Effector memory CD8-positive, alpha-beta T cell (primary cell): ENCODE data around the gene CHRNE.
A peak's percentile ranks its signal among the peaks of the same experiment; 100 is the strongest.
"Not testable (repeated sequence)": the region's sequence is repeated elsewhere in the genome, so short reads cannot be mapped to it uniquely, and the experiment has no call there.

ENCODE experiments used
- ATAC-seq: fragments of 150-1000 bp; cut with Tn5 transposase; replicated peaks from 2 replicates; pipeline ENCODE4 v1.10.0; 2021; ENCODE audit warnings: mild to moderate bottlenecking, moderate library complexity
- DNase-seq, 3 experiments: peaks; one replicate each; pipeline ENCODE4 v3.0.0; 2021
- H3K27ac Mint-ChIP-seq, 2 donors: one replicate each; pipeline ENCODE4 v1.8.0; 2022; ENCODE audit warnings: mild to moderate bottlenecking in 2 of 2, mixed read lengths in 2 of 2, moderate library complexity in 2 of 2
- H3K27me3 Mint-ChIP-seq, 2 donors: one replicate each; pipeline ENCODE4 v1.8.0; 2022; ENCODE audit warnings: mixed read lengths in 2 of 2
- H3K36me3 Mint-ChIP-seq: one replicate; pipeline ENCODE4 v1.8.0; 2022; ENCODE audit warnings: mild to moderate bottlenecking, moderate library complexity, mixed read lengths; ENCODE audit not compliant: insufficient read depth
- H3K4me1 Mint-ChIP-seq, 2 donors: one replicate each; pipeline ENCODE4 v1.8.0; 2022; ENCODE audit warnings: low read depth in 2 of 2, mixed read lengths in 2 of 2
- H3K4me3 Mint-ChIP-seq, 2 donors: one replicate each; pipeline ENCODE4 v1.8.0; 2022; ENCODE audit warnings: mild to moderate bottlenecking in 2 of 2, mixed read lengths in 2 of 2, moderate library complexity in 2 of 2
- H3K9me3 Mint-ChIP-seq, 2 donors: one replicate each; pipeline ENCODE4 v1.8.0; 2022; ENCODE audit warnings: mixed read lengths in 2 of 2

CHRNE gene

DNA sequence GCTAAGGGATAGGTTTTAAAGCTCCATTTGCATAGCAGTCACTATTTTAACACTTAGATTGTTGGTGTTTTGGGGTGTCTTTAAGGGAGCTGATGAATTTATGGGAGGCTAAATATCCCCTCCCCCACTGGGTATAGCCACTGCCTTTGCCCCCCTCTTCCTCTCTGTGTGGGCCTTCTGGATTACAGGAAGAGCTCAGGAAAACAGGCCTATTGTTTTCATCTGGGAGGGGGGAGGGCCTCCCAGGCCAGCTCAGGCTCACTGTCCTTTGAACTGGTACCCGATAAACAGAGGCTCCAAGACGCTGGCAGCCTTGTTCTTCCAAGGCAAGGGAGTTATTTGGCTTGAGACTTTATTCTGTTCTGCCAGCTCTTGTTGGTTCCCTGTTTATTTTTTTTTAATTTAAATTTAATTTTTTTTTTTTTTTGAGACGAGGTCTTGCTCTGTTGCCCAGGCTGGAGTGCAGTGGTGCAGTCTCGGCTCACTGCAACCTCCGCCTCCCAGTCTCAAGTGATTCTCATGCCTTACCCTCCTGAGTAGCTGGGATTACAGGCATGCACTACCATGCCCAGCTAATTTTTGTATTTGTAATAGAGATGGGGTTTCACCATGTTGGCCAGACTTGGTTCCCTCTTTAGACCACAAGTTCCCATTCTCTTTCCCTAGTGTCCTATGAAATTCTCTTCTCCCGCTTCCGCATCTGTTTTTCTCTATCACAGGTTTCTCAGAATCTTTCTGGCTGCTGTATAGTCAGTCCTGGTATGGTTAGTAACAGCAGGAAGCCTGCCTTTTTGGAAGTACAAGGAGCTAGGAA, 44.6 kb downstream of the CHRNE start:
- H3K36me3 Mint-ChIP-seq = peaks cover 61% of the 10 kb centered on the region
- peaks cover 25 to 26% of the 10 kb centered on the region in 2 donors for H3K4me1 Mint-ChIP-seq
- no peak for ATAC-seq
- no peak for DNase-seq
- no peak overlapping the region for H3K4me3 Mint-ChIP-seq
- H3K27ac Mint-ChIP-seq = no peak overlapping the region
- no peaks in the 10 kb centered on the region for H3K27me3 Mint-ChIP-seq
- no peaks in the 10 kb centered on the region for H3K9me3 Mint-ChIP-seq

DNA sequence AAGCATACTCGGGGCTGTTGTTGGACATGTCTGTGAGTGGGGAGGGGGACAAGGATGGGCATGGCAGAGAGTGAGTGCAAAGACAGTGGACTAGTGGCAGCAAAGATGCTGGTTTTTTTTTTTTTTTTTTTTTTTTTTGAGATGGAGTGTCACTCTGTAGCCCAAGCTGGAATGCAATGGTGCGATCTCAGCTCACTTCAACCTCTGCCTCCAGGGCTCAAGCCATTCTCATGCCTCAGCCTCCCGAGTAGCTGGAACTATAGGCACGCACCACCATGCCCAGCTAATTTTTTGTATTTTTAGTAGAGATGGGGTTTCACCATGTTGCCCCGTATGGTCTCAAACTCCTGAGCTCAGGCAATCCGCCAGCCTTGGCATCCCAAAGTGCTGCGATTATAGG, 45.6 kb downstream of the CHRNE start:
- Mint-ChIP-seq H3K4me3 (peak overlapping the region in 1 of 2 donors; percentile 6), H3K36me3 (peaks cover 70% of the 10 kb centered on the region), H3K4me1 (peaks cover 23 to 25% of the 10 kb centered on the region in 2 donors)
- H3K27me3 Mint-ChIP-seq, ATAC-seq, H3K27ac Mint-ChIP-seq, H3K9me3 Mint-ChIP-seq, DNase-seq: not testable (repeated sequence)

DNA sequence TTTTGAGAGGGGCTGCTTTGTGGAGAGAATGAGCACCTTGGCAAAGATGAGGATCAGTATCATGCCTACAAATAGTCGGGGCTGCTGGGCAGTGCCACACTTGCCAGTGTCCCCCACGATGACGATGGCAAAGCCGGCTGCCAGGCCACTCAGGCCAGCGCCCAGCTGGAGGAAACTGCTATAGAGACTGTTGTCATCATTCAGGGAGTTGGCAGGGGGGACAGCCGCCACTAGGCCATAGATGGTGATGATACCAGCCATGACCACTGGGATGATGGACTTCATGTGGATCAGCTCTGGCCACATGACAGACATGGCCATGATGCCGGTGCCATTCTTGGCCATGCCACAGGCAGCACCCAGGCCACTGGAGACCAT, 46.0 kb downstream of the CHRNE start:
- Mint-ChIP-seq H3K27ac (peak overlapping the region in 1 of 2 donors; percentile 58), H3K4me1 (peaks cover 27 to 29% of the 10 kb centered on the region in 2 donors), H3K27me3 (no peaks in the 10 kb centered on the region), H3K9me3 (peaks cover 3 to 7% of the 10 kb centered on the region in 2 donors), H3K4me3 (peak overlapping the region in 1 of 2 donors; percentile 6), H3K36me3 (peaks cover 74% of the 10 kb centered on the region)
- DNase-seq = no peak
- ATAC-seq = no peak

DNA sequence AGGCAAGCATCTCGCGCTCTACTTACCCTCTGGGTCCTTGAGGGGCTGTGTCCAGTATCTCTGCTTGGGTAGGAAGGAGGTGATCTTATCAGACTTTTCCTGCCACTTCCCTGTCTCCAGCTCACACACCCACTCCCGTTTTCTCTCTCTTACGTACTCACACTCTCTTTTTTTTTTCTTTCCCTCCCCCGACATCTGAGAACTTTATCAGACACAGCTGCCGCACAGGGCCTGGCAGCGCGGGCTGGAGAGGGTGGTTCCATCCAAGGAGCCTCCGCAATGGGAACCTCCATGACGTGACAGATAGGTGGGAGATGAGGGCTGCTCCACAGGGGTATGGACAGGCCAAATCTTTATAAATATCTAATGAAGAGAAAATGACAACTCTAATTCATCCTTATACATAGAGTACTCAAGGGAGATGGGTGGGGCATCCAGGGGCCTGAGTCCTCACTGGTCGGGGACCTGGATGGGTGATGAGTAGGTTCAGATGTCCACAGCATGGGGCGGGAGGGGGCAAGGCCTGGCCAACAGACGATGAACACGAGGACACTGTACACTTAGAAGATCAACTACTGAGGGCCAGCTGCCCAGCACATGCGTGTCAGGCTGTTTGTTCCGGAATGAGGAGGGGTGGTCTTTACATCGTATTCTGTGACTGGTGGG, 46.5 kb downstream of the CHRNE start:
- Mint-ChIP-seq H3K4me1 (peaks cover 29 to 33% of the 10 kb centered on the region in 2 donors), H3K36me3 (peaks cover 76% of the 10 kb centered on the region), H3K27ac (peak overlapping the region in 1 of 2 donors; percentile 58), H3K27me3 (no peaks in the 10 kb centered on the region), H3K9me3 (peaks cover 4 to 8% of the 10 kb centered on the region in 2 donors), H3K4me3 (no peak overlapping the region)
- no peak for DNase-seq
- no peak for ATAC-seq

DNA sequence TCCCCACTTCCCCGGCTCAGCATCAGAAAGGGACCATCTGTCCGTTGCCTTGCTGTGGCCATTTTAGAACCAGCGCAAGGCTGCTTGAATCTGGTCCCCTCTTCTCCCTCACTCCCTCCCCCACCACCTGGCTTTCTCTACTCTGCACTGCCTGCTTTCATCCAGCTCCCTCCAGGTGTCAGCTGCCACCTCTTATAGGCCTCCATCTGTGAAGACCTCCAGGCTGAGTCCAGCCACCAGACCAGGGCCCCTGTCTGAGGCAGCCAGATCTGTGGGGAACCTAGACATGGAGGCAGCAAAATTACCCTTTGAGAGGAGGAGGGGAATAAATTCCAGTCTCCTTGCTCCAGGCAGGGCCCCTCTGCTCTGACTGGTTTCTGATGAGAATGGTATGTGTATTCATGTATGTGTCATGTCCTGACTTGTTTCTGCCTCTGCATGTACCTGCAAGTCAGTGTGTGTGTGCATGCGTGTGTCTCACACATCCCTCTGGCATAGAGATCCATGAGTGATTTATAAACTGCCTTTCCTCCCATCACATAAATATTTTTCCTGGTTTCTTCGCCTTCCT, 48.7 kb downstream of the CHRNE start:
- ATAC-seq = no peak
- peak overlapping the region in 1 of 2 donors; percentile 94 for H3K27ac Mint-ChIP-seq

DNA sequence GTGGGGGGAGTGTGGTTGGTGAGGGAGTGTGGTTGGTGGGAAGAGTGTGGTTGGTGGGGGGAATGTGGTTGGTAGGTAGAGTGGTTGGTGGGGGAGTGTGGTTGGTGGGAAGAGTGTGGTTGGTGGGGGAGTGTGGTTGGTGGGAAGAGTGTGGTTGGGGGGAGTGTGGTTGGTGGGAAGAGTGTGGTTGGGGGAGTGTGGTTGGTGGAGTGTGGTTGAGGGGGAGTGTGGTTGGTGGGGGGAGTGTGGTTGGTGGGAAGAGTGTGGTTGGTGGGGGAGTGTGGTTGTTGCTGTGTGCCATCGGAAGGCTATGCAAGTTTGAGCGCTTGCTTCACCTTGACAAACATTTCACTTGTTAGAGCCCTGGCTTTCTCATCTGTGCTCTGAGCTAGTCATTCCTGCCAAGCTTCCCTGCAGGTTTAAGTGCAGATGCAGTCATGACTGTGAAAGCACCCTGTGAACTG, 49.7 kb downstream of the CHRNE start:
- peaks cover 62% of the 10 kb centered on the region for H3K36me3 Mint-ChIP-seq
- peak overlapping the region; percentile 47 to 68 for H3K4me3 Mint-ChIP-seq
- peaks cover 4 to 8% of the 10 kb centered on the region in 2 donors for H3K9me3 Mint-ChIP-seq

More for the DNA sequence above, 48.7 kb downstream of the CHRNE start:
- Mint-ChIP-seq H3K27me3 (no peaks in the 10 kb centered on the region), H3K36me3 (peaks cover 62% of the 10 kb centered on the region), H3K9me3 (peaks cover 4 to 8% of the 10 kb centered on the region in 2 donors), H3K4me3 (peak overlapping the region in 1 of 2 donors; percentile 48), H3K4me1 (peaks cover 38 to 49% of the 10 kb centered on the region in 2 donors)
- no peak for DNase-seq

DNA sequence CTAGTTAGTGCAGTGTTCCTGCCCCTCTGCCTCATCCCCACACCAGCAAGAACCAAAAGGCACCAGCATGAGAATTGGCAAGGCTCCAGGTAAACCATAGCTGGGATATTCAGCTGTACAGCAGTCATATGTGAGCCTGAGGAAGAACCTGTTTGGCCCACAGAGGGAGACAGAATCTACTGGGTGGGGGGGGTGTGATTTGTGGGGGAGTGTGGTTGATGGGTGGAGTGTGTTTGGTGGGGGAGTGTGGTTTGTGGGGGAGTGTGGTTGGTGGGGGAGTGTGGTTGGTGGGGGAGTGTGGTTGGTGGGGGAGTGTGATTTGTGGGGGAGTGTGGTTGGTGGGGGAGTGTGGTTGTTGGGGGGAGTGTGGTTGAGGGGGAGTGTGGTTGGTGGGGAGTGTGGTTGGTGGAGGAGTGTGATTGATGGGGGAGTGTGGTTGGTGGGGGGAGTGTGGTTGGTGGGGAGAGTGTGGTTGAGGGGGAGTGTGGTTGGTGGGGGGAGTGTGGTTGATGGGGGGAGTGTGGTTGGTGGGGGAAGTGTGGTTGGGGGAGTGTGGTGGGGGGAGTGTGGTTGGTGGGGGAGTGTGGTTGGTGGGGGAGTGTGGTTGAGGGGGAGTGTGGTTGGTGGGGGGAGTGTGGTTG, 50.2 kb downstream of the CHRNE start:
- Mint-ChIP-seq H3K36me3 (peaks cover 57% of the 10 kb centered on the region), H3K4me3 (peak overlapping the region; percentile 26 to 61), H3K9me3 (peaks cover 4 to 8% of the 10 kb centered on the region in 2 donors), H3K27me3 (no peaks in the 10 kb centered on the region), H3K4me1 (peaks cover 38 to 55% of the 10 kb centered on the region in 2 donors), H3K27ac (peak overlapping the region; percentile 89 to 94)
- peak; percentile 30 to 43 (median 34) for DNase-seq
- peak; percentile 81 for ATAC-seq

More for the DNA sequence above, 49.7 kb downstream of the CHRNE start:
- no peaks in the 10 kb centered on the region for H3K27me3 Mint-ChIP-seq
- H3K4me1 Mint-ChIP-seq = peaks cover 38 to 52% of the 10 kb centered on the region in 2 donors
- peak overlapping the region; percentile 89 to 94 for H3K27ac Mint-ChIP-seq
- DNase-seq (peak; percentile 22 to 23 (median 22)), ATAC-seq (peak; percentile 56)

DNA sequence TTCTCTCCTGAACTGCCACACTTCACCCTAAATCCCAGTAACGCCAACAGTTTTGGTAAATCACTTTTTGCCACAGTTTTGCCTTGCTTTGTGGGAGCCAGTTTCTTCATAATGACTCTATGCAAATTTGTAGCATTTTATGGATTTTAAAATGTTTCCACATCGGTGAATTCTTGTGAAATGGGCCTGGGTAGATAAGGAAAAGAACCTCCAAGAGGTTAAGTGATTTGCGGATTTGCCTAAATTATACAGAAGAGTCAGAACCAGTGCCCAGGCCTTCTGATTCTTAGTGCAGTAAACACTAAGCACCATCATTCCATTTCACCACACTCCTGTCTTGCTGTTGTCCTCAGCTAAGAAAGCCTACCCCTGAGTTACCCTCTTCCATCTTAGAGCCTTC, 51.8 kb downstream of the CHRNE start:
- Mint-ChIP-seq H3K4me3 (no peak overlapping the region), H3K36me3 (peaks cover 44% of the 10 kb centered on the region), H3K27ac (no peak overlapping the region), H3K4me1 (peaks cover 32 to 48% of the 10 kb centered on the region in 2 donors), H3K9me3 (peaks cover 4 to 8% of the 10 kb centered on the region in 2 donors), H3K27me3 (no peaks in the 10 kb centered on the region)
- no peak for ATAC-seq
- DNase-seq = no peak

DNA sequence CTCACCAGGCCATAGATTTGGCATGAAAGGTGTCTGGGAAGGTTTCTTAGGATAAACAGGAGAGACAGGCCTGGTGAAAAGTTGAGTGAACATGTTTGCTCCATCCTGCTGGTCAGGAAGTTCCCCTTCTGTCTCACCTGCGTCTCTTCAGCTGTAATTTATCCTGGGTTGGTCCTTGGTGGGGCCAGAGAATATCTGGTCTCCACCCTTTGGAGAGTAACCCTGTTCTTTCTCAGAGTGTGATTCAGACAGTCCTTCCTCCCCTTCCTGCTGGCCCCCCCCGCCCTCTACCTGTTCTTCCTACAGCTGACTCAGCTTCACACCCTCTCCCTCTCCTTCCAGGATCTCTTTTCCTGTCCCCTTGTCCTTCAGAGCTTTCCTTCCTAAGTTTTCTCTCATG, 52.7 kb downstream of the CHRNE start:
- no peak overlapping the region for H3K4me3 Mint-ChIP-seq
- H3K27ac Mint-ChIP-seq = peak overlapping the region in 1 of 2 donors; percentile 58
- H3K4me1 Mint-ChIP-seq = peaks cover 39 to 50% of the 10 kb centered on the region in 2 donors
- no peak for ATAC-seq
- DNase-seq = no peak
- peaks cover 4 to 8% of the 10 kb centered on the region in 2 donors for H3K9me3 Mint-ChIP-seq
- peaks cover 40% of the 10 kb centered on the region for H3K36me3 Mint-ChIP-seq
- H3K27me3 Mint-ChIP-seq = no peaks in the 10 kb centered on the region

DNA sequence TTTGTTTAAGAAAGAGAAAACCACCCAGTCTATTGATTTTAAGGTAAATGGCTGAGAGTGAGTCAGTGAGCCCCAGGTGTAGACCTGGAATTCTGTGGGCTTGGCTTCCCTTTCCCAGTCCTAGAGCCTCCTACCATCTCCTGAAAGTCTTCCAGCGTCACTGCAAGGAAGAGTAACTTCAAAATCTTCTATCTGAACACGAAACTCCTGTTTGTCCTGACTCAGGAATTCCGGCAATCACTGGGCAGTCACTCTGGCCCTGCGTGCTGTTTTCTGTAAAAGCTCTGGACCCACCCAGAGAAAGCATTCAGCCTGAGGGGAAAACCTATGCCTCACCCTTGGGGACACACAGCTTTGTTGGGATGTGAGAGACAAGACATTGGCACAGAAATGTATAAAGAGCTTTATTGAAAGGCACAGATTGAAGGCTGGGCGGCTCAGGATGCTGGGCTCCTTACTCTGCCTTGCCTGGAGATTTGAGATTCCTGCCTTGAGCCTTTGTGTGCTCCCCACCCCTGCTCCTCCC, 53.8 kb downstream of the CHRNE start:
- DNase-seq (no peak), ATAC-seq (no peak)
- no peak overlapping the region for H3K27ac Mint-ChIP-seq
- H3K36me3 Mint-ChIP-seq = peaks cover 28% of the 10 kb centered on the region
- peaks cover 41 to 55% of the 10 kb centered on the region in 2 donors for H3K4me1 Mint-ChIP-seq
- peaks cover 4 to 8% of the 10 kb centered on the region in 2 donors for H3K9me3 Mint-ChIP-seq
- H3K27me3 Mint-ChIP-seq = no peaks in the 10 kb centered on the region
- H3K4me3 Mint-ChIP-seq = no peak overlapping the region
